Hepatocyte (in vitro differentiated cells): ENCODE measurements around the gene FAM117B. TPM values are rescaled to one million over a fixed set of nuclear protein-coding genes. Genes with fewer than 3 reads are reported as not detected.

Experiments
- DNase-seq: peaks from one replicate; pipeline ENCODE4 v3.0.0-alpha.2; 2016; ENCODE audit warnings: low spot score
- H2AFZ ChIP-seq: fragments of 200-600 bp; sonication (generic); 2 replicates; pipeline ENCODE4 v1.6.0; 2016; ENCODE audit warnings: antibody characterized with exemption, mild to moderate bottlenecking
- H3K27ac ChIP-seq: fragments of 200-600 bp; sonication (generic); 2 replicates; pipeline ENCODE4 v1.5.1; 2016; ENCODE audit warnings: mild to moderate bottlenecking
- H3K27me3 ChIP-seq: fragments of 200-600 bp; sonication (generic); 2 replicates; pipeline ENCODE4 v1.6.1; 2016
- H3K36me3 ChIP-seq: fragments of 200-600 bp; sonication (generic); replicated peaks from 2 replicates; pipeline ENCODE4 v1.5.1; 2016; ENCODE audit warnings: low read depth; ENCODE audit not compliant: insufficient read depth
- H3K4me1 ChIP-seq: fragments of 200-600 bp; sonication (generic); 2 replicates; pipeline ENCODE4 v1.5.1; 2016; ENCODE audit warnings: mild to moderate bottlenecking, moderate library complexity; ENCODE audit not compliant: insufficient read depth
- H3K4me2 ChIP-seq: fragments of 200-600 bp; sonication (generic); 2 replicates; pipeline ENCODE4 v1.6.0; 2016
- H3K4me3 ChIP-seq: fragments of 200-600 bp; sonication (generic); 2 replicates; pipeline ENCODE4 v1.5.1; 2016; ENCODE audit warnings: mild to moderate bottlenecking
- H3K79me2 ChIP-seq: fragments of 200-600 bp; sonication (generic); 2 replicates; pipeline ENCODE4 v1.6.0; 2017; ENCODE audit warnings: mild to moderate bottlenecking
- H3K9me2 ChIP-seq: fragments of 200-600 bp; sonication (generic); replicated peaks from 2 replicates; pipeline ENCODE4 v1.6.0; 2017; ENCODE audit warnings: mild to moderate bottlenecking; ENCODE audit not compliant: insufficient read depth
- H3K9me3 ChIP-seq: fragments of 200-600 bp; sonication (generic); 2 replicates; pipeline ENCODE4 v1.5.1; 2016; ENCODE audit warnings: low read depth, mild to moderate bottlenecking
- H4K20me1 ChIP-seq: fragments of 200-600 bp; sonication (generic); 2 replicates; pipeline ENCODE4 v1.6.0; 2016; ENCODE audit warnings: mild to moderate bottlenecking; ENCODE audit not compliant: insufficient read depth, poor library complexity, severe bottlenecking
- EZH2 ChIP-seq: fragments of 200-600 bp; sonication (generic); IDR thresholded peaks from 2 replicates; pipeline ENCODE4 v1.6.1; 2016; ENCODE audit warnings: antibody characterized with exemption, mild to moderate bottlenecking, borderline replicate concordance
- EZH2phosphoT487 ChIP-seq: fragments of 200-600 bp; sonication (generic); IDR thresholded peaks from one replicate; pipeline ENCODE4 v1.6.1; 2018; ENCODE audit warnings: antibody characterized with exemption, mild to moderate bottlenecking, low read depth, moderate library complexity; ENCODE audit not compliant: unreplicated experiment, severe bottlenecking
- WGBS: methylation state at CpG from one replicate; pipeline ENCODE4 v1.1.6; 2016; ENCODE audit warnings: low lambda C conversion rate; ENCODE audit errors: missing lambda C conversion rate; 5-methylcytosine and 5-hydroxymethylcytosine counted together
- polyA plus RNA-seq: library from polyadenylated mRNA; unstranded; fragments of >200 nt; fragmentation: Nextera tagmentation; extraction: Ambion mirVana; gene quantifications from 2 replicates; pipeline ENCODE4 v1.2.1, GENCODE V29; 2016
- total RNA-seq: library from RNA; depleted of rRNA; stranded (reverse); fragments of >200 nt; gene quantifications from 2 replicates; pipeline ENCODE4 v1.2.3, GENCODE V29; 2014
- TF ChIP-seq, protein P1 (sequence below): fragments of 200-600 bp; sonication (generic); IDR thresholded peaks from 2 replicates; pipeline ENCODE4 v1.5.1; 2016; ENCODE audit warnings: antibody characterized with exemption, mild to moderate bottlenecking; ENCODE audit not compliant: poor library complexity

Gene FAM117B
- total and polyA plus RNA-seq, 2 experiments from 2014 or later: 9.0 to 13.8 TPM

DNA sequence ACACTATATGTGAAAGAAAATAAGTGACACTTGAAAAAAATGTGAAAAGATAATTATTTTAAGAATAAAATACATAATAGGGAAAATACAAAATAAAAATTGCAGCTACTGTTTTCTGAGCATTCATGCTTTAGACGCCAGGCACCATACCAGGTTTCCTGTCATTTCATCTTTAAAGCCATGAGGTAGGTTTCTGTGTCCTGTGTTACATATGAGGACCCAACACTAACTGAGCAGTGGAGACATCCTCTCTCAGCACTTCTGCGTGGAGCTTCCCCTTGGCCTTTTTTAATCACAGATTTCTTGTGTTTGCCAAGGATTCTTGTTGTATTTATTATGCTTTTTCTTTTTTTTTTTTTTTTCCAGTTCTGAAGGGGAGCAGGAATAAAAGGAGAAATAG, 117.3 kb downstream of the FAM117B start:
- Histone ChIP-seq H3K27ac (no peak overlapping the region), H3K79me2 (no peaks in the 10 kb centered on the region), H3K4me1 (no peaks in the 10 kb centered on the region), H3K9me2 (no peaks in the 10 kb centered on the region), H2AFZ (no peak overlapping the region), H3K9me3 (no peaks in the 10 kb centered on the region), H3K36me3 (no peaks in the 10 kb centered on the region), H3K4me3 (no peak overlapping the region), H3K4me2 (no peak overlapping the region), H4K20me1 (no peaks in the 10 kb centered on the region), H3K27me3 (no peaks in the 10 kb centered on the region)
- TF ChIP-seq EZH2: no peak
- TF ChIP-seq, protein P1, sequence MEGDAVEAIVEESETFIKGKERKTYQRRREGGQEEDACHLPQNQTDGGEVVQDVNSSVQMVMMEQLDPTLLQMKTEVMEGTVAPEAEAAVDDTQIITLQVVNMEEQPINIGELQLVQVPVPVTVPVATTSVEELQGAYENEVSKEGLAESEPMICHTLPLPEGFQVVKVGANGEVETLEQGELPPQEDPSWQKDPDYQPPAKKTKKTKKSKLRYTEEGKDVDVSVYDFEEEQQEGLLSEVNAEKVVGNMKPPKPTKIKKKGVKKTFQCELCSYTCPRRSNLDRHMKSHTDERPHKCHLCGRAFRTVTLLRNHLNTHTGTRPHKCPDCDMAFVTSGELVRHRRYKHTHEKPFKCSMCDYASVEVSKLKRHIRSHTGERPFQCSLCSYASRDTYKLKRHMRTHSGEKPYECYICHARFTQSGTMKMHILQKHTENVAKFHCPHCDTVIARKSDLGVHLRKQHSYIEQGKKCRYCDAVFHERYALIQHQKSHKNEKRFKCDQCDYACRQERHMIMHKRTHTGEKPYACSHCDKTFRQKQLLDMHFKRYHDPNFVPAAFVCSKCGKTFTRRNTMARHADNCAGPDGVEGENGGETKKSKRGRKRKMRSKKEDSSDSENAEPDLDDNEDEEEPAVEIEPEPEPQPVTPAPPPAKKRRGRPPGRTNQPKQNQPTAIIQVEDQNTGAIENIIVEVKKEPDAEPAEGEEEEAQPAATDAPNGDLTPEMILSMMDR: no peak
- TF ChIP-seq EZH2phosphoT487: no peak
- WGBS: 88% methylated on average over 2 of the region's 2 CpGs
- DNase-seq: no peak

DNA sequence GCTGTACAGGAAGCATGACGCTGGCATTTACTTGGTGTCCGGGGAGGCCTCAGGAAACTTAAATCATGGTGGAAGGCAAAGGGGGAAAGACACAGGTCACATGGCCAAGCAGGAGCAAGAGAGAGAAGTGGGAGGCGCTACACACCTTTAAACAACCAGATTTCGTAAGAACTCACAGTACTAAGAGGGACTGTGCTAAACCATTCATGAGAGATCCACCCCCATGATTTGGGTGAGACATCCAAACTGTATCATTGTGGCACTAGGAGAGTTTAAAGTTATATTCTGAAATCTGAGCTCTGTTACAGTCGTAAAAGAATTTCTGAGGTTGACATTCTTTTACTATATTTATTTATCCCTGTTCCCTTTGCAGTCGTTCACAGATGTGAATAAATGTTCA, 120.2 kb downstream of the FAM117B start:
- TF ChIP-seq EZH2 (no peak), EZH2phosphoT487 (no peak)
- TF ChIP-seq, protein P1: no peak
- WGBS: 89% methylated on average over 6 of the region's 6 CpGs
- H3K4me1 ChIP-seq: no peaks in the 10 kb centered on the region

DNA sequence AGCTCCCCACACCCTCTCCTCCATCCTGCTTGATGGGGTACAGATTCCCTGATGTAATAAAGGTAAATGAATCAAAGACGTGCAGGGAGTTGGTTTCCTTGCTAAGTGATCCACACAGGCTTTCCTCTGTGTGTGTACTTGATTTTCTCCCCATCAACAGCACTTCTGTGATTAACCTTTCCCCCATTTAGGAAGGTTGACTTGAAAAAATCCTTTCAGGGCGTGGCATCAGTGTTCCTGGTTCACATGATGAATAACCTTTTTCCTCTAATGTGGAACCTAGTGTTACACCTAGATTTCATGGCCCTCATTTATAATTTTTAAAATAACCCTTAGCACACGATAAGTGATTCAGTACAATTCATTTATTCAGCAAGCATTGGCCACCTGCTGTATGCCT, 121.8 kb downstream of the FAM117B start:
- H3K27me3 ChIP-seq: no peaks in the 10 kb centered on the region
- no peaks in the 10 kb centered on the region for H3K9me2 ChIP-seq
- 94% methylated on average over 3 of the region's 3 CpGs for WGBS
- no peak overlapping the region for H2AFZ ChIP-seq
- no peaks in the 10 kb centered on the region for H3K36me3 ChIP-seq
- no peaks in the 10 kb centered on the region for H3K4me1 ChIP-seq
- H3K9me3 ChIP-seq: no peaks in the 10 kb centered on the region
- H4K20me1 ChIP-seq: no peaks in the 10 kb centered on the region
- H3K79me2 ChIP-seq: no peaks in the 10 kb centered on the region
- H3K27ac ChIP-seq: no peak overlapping the region
- TF ChIP-seq EZH2phosphoT487: no peak
- TF ChIP-seq EZH2: no peak
- TF ChIP-seq, protein P1: no peak
- no peak overlapping the region for H3K4me2 ChIP-seq
- no peak overlapping the region for H3K4me3 ChIP-seq
- no peak for DNase-seq

More for the DNA sequence above, 120.2 kb downstream of the FAM117B start:
- no peaks in the 10 kb centered on the region for H4K20me1 ChIP-seq
- no peak overlapping the region for H2AFZ ChIP-seq
- H3K4me3 ChIP-seq: no peak overlapping the region
- H3K36me3 ChIP-seq: no peaks in the 10 kb centered on the region
- H3K9me3 ChIP-seq: no peaks in the 10 kb centered on the region
- no peak overlapping the region for H3K27ac ChIP-seq
- no peaks in the 10 kb centered on the region for H3K9me2 ChIP-seq
- H3K27me3 ChIP-seq: no peaks in the 10 kb centered on the region
- no peak for DNase-seq
- H3K4me2 ChIP-seq: no peak overlapping the region
- no peaks in the 10 kb centered on the region for H3K79me2 ChIP-seq

DNA sequence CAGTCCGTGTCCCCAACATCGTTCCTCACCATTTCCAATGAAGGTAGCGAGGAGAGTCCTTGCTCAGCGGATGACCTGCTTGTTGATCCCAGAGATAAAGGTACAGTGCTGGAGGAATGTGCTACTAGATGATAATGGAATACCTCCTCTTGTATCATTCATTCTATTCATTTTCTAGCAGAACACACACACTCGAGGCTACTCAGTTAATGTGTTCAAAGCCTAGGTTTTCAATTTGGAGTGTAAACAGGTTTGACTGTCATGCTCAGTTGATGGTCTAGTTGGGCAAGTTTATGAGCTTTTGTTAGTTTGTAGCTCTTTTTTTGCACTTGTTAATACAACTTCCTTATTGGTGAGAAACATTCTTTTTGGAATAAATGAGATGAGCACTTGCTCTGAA, 122.6 kb downstream of the FAM117B start:
- Histone ChIP-seq H3K4me2 (no peak overlapping the region), H3K4me1 (no peaks in the 10 kb centered on the region), H3K27ac (no peak overlapping the region), H4K20me1 (no peaks in the 10 kb centered on the region), H2AFZ (no peak overlapping the region), H3K4me3 (no peak overlapping the region), H3K9me3 (no peaks in the 10 kb centered on the region), H3K27me3 (no peaks in the 10 kb centered on the region), H3K9me2 (no peaks in the 10 kb centered on the region), H3K36me3 (no peaks in the 10 kb centered on the region), H3K79me2 (no peaks in the 10 kb centered on the region)
- DNase-seq: no peak
- TF ChIP-seq, protein P1: no peak
- TF ChIP-seq EZH2phosphoT487 (no peak), EZH2 (no peak)
- 92% methylated on average over 5 of the region's 5 CpGs for WGBS
